ENCODE data around the gene COL28A1.
"Not testable (repeated sequence)": the region's sequence is repeated elsewhere in the genome, so short reads cannot be mapped to it uniquely, and the experiment has no call there.

The COL28A1 gene

GRCh38 chr7:7408001-7408770 lies 127.5 kb downstream of the COL28A1 start:
- DNase-seq: no peak

GRCh38 chr7:7405461-7405860 lies 130.2 kb downstream of the COL28A1 start:
- no peak for DNase-seq

GRCh38 chr7:7399707-7400106 lies 136.0 kb downstream of the COL28A1 start:
- DNase-seq: no peak

- DNase-seq: no peak
Observed at GRCh38 chr7:7395785-7396184, 139.9 kb downstream of the COL28A1 start.

- not testable (repeated sequence) for DNase-seq
Observed at GRCh38 chr7:7388164-7388563, 147.5 kb downstream of the COL28A1 start.

GRCh38 chr7:7385421-7385820 lies 150.3 kb downstream of the COL28A1 start:
- no peak for DNase-seq

GRCh38 chr7:7384228-7384627 lies 151.4 kb downstream of the COL28A1 start:
- no peak for DNase-seq

GRCh38 chr7:7375538-7375937 lies 160.1 kb downstream of the COL28A1 start:
- no peak for DNase-seq

GRCh38 chr7:7370076-7370475 lies 165.6 kb downstream of the COL28A1 start:
- no peak for DNase-seq

GRCh38 chr7:7369134-7369533 lies 166.5 kb downstream of the COL28A1 start:
- DNase-seq: no peak

- DNase-seq: no peak
Observed at GRCh38 chr7:7354674-7355073, 181.0 kb downstream of the COL28A1 start.

- no peak for DNase-seq
Observed at GRCh38 chr7:7352845-7353244, 182.8 kb downstream of the COL28A1 start.

- DNase-seq: no peak
Observed at GRCh38 chr7:7351832-7352231, 183.8 kb downstream of the COL28A1 start.

GRCh38 chr7:7351156-7351555 lies 184.5 kb downstream of the COL28A1 start:
- DNase-seq: no peak

GRCh38 chr7:7349156-7349555 lies 186.5 kb downstream of the COL28A1 start:
- no peak for DNase-seq

- no peak for DNase-seq
Observed at GRCh38 chr7:7347045-7347444, 188.6 kb downstream of the COL28A1 start.

GRCh38 chr7:7344583-7344982 lies 191.1 kb downstream of the COL28A1 start:
- no peak for DNase-seq

GRCh38 chr7:7335909-7336308 lies 199.8 kb downstream of the COL28A1 start:
- DNase-seq: no peak

- no peak for DNase-seq
Observed at GRCh38 chr7:7335215-7335614, 200.5 kb downstream of the COL28A1 start.

GRCh38 chr7:7333610-7334009 lies 202.1 kb downstream of the COL28A1 start:
- DNase-seq: peak; percentile 57

GRCh38 chr7:7331523-7331922 lies 204.2 kb downstream of the COL28A1 start:
- DNase-seq: no peak

- no peak for DNase-seq
Observed at GRCh38 chr7:7330997-7331396, 204.7 kb downstream of the COL28A1 start.

GRCh38 chr7:7329326-7329725 lies 206.3 kb downstream of the COL28A1 start:
- no peak for DNase-seq

GRCh38 chr7:7327423-7327822 lies 208.2 kb downstream of the COL28A1 start:
- DNase-seq: no peak

GRCh38 chr7:7324698-7325097 lies 211.0 kb downstream of the COL28A1 start:
- DNase-seq: no peak
